ENCODE results near the gene PCP2.

PCP2 gene

DNA sequence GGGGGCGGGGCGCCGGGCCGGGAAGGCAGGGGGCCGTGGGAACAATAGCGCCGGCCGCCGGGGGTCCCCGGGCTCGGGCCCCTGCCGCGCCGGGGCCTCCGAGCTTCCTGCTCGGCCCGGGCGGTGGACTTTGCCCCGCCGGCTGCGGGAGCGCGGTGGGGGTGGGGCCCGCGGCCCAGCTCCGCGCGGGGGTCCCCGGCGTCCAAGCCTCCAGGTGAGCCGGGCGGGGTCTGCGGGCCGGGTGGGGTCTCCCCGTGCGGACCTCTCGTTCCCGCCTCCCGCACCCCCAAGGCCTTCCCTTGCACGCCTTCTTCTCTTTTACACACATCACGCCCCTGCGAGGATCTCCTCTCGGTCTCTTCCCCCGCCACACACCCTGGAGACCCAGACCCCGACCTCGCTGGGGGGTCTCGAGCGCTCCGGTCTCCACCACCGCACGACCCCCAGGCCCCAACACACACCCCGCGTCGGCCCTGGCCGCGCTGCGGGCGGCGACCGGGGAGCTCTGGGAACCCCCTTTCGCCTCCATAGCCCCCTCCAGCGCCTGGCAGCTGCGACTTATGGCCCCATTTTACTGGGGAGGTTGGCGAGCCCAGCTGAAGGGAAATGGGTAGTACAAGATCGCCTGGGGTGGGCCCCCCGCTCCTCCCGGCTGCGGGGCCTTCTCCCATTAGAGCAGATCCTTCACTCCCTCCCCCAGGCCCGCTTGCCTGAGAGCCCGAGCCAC is 37.1 kb downstream of the PCP2 start:
- no peak for DNase-seq (ENCODE audit: low spot score)

DNA sequence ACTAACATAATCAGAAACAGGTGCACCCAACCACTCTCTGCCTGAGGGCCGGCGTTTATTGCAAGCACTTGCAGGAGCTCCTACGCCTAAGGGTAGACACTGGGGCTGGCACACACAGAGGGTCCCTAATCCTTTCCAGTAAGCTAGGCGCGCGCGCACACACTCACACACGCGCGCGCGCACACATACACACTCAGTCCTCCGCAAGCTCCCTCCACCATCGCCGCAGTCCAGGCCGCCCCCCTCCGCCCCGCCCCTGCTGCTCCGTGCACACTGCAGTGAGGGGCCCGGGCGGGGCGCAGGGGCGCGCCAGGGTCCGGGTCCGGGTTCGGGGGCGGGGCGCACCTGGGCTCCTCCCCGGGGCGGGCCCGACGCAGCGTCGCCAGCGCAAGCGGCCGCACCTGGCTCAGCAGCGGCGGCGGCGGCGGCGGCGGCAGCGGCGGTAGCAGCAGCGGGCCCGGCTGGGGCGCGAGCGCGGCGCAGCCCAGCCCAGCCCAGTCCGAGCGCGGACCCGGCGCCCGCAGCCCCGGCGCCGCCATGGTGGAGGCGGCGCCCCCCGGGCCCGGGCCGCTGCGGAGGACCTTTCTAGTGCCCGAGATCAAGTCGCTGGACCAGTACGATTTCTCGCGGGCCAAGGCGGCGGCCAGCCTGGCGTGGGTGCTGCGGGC is 37.9 kb downstream of the PCP2 start, which contains the start of gene CAMSAP3:
Gene CAMSAP3 (plus strand): TSS at position 398 of the 668 bp plus-strand sequence. CDS start 140 bp downstream, at position 538.
- no peak for DNase-seq (ENCODE audit: low spot score)

DNA sequence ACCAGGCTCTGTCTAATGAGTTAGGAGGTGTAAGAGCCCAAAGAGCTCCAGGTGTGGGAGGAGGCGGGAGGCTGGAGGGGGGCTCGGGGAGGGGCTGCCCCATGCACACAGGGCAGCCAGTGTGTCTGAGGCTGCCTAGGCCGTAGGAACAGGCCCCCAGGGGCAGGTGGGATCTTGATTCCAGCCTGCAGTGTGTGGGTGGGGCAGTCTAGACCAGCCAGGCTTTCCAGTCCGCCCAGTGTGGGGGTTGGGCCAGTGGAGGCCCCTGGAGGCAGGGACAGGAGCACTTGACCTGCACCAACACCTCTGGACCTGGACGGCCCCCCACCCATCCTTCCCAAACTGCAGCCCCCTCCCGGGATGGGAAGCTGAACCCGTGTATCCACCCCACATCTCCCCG is 43.3 kb downstream of the PCP2 start:
- no peak for DNase-seq (ENCODE audit: low spot score)

DNA sequence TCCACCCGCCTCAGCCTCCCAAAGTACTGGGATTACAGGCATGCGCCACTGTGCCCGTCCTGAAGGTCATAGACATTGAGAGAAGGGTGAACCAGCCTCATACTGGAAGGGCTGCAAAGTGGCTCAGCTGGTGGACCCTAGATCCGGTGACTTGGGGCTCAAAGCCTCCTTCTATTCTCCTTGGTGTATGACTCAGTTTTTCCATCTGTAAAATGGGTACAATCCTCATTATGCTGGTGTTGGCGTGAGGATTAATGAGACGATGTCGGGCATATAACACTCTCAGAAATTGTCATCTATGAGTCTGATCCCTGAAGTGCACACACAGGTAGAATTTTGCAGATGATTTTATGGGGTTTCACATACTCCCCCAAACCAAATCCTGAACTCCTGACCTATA is 43.7 kb downstream of the PCP2 start:
- no peak for DNase-seq (ENCODE audit: low spot score)

DNA sequence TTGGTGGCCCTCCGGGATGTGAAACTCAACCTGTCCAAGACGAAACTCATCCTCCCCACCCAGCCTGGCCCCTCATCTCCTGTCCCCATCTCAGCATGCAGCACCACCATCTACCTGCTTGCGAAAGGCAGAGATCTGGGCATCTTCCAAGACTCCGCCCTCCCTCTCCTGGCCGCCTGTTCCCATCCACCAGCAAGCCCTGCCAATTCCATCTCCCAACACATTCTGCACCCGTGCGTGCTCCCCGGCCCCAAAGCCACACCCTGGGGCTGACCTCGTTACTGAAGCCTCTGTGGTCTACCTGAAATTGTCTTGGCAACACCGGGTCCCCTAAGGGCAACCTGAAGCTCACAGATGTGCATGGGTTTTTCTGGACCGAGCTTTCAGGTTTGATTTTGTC is 51.1 kb downstream of the PCP2 start:
- DNase-seq (ENCODE audit: low spot score) = no peak
